ENCODE data around the gene MACROH2A1.

GRCh38 chr5:135329913-135330797, 68.9 kb downstream of the MACROH2A1 start:
- TF ChIP-seq TCF4 (CRISPR knock-in tag; IDR thresholded peaks at IDR 0.05; ENCODE audit: borderline replicate concordance) (no peak), GLIS3 (CRISPR knock-in tag; IDR thresholded peaks at IDR 0.05) (no peak), BACH2 (CRISPR knock-in tag; IDR thresholded peaks at IDR 0.05; ENCODE audit: borderline replicate concordance) (no peak), TOX (CRISPR knock-in tag; IDR thresholded peaks at IDR 0.05; ENCODE audit: borderline replicate concordance) (no peak), ARNTL (CRISPR knock-in tag; IDR thresholded peaks at IDR 0.05; ENCODE audit: borderline replicate concordance, low read depth) (no peak)
- TF ChIP-seq, protein P1, sequence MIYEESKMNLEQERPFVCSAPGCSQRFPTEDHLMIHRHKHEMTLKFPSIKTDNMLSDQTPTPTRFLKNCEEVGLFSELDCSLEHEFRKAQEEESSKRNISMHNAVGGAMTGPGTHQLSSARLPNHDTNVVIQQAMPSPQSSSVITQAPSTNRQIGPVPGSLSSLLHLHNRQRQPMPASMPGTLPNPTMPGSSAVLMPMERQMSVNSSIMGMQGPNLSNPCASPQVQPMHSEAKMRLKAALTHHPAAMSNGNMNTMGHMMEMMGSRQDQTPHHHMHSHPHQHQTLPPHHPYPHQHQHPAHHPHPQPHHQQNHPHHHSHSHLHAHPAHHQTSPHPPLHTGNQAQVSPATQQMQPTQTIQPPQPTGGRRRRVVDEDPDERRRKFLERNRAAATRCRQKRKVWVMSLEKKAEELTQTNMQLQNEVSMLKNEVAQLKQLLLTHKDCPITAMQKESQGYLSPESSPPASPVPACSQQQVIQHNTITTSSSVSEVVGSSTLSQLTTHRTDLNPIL (CRISPR knock-in tag; IDR thresholded peaks at IDR 0.05; ENCODE audit: low read depth): no peak

Data from SK-N-SH treated with all-trans-retinoic acid at 6 μM for 48 hours (cell line).